Type B pancreatic cell (in vitro differentiated cells): Measurements from ENCODE around the gene CXCR4. TPM values are rescaled to one million over a fixed set of nuclear protein-coding genes. Genes with fewer than 3 reads are reported as not detected.

Source experiments
- DNase-seq: peaks from one replicate; pipeline ENCODE4 v3.0.0; 2021; ENCODE audit warnings: mixed read lengths; ENCODE audit not compliant: unreplicated experiment; ENCODE audit errors: extremely low spot score
- H3K27ac Mint-ChIP-seq: 2 replicates; pipeline ENCODE4 v1.8.0; 2021; ENCODE audit warnings: mild to moderate bottlenecking, mixed read lengths
- H3K27me3 Mint-ChIP-seq: 2 replicates; pipeline ENCODE4 v1.8.0; 2021; ENCODE audit warnings: mixed read lengths
- H3K36me3 Mint-ChIP-seq: 2 replicates; pipeline ENCODE4 v1.8.0; 2021; ENCODE audit warnings: mixed read lengths
- H3K4me1 Mint-ChIP-seq: one replicate; pipeline ENCODE4 v1.8.0; 2021; ENCODE audit warnings: mixed read lengths; ENCODE audit not compliant: unreplicated experiment
- H3K4me3 Mint-ChIP-seq: 2 replicates; pipeline ENCODE4 v1.8.0; 2021; ENCODE audit warnings: mild to moderate bottlenecking, mixed read lengths
- H3K9me3 Mint-ChIP-seq: 2 replicates; pipeline ENCODE4 v1.8.0; 2021; ENCODE audit warnings: mixed read lengths
- total RNA-seq: library from RNA; stranded (reverse); gene quantifications from 2 replicates; pipeline ENCODE4 v1.2.1, GENCODE V29; 2021; ENCODE audit warnings: low replicate concordance
- TF ChIP-seq, protein P1 (sequence below): fragments of 200-600 bp; sonication (generic); conservative IDR thresholded peaks from 2 replicates; pipeline ENCODE4 v1.5.0; 2021; ENCODE audit warnings: antibody characterized with exemption, mild to moderate bottlenecking

Gene CXCR4
- total RNA-seq, 1 donor from 2014 or later, result 34.8 TPM

DNA sequence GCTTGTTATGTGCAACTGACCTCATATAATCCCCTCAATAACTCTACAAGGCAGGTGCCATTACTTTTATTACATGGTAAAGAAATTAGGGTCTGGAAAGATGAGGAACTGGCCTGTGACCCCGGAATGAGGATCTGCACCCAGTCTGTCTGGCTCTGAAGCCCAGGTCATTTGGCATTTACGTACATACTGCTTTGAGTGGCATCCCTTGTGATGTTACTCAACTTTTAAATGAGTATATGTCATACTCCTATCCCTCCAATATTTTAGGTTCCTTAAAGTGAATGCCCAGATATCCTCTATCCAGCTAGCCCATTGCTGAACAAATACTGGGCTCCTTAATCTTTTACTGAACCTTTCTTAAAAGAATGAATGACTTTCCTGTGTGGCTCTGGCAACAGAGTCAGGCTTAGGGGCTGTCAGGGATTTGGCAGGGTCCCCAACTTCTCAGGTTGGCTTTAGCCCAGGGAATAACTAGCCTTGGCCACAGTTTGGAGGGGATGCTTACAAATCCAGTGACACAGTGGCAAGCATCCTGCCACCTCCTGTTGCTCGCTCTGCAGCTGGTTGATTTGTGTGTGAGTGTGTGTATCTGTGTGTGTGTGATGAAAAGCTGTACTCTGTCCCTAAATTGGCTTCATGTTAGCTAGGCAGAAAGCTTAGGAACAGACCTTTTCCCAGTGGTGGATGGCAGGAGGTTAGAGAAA is 3.4 kb upstream of the CXCR4 start:
- H3K4me1 Mint-ChIP-seq, result peaks cover 17% of the 10 kb centered on the region
- no peak overlapping the region for H3K27ac Mint-ChIP-seq
- peaks cover 94% of the 10 kb centered on the region for H3K27me3 Mint-ChIP-seq
- H3K9me3 Mint-ChIP-seq, result no peaks in the 10 kb centered on the region
- H3K4me3 Mint-ChIP-seq, result no peak overlapping the region
- TF ChIP-seq, protein P1, sequence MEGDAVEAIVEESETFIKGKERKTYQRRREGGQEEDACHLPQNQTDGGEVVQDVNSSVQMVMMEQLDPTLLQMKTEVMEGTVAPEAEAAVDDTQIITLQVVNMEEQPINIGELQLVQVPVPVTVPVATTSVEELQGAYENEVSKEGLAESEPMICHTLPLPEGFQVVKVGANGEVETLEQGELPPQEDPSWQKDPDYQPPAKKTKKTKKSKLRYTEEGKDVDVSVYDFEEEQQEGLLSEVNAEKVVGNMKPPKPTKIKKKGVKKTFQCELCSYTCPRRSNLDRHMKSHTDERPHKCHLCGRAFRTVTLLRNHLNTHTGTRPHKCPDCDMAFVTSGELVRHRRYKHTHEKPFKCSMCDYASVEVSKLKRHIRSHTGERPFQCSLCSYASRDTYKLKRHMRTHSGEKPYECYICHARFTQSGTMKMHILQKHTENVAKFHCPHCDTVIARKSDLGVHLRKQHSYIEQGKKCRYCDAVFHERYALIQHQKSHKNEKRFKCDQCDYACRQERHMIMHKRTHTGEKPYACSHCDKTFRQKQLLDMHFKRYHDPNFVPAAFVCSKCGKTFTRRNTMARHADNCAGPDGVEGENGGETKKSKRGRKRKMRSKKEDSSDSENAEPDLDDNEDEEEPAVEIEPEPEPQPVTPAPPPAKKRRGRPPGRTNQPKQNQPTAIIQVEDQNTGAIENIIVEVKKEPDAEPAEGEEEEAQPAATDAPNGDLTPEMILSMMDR, result no peak
- no peaks in the 10 kb centered on the region for H3K36me3 Mint-ChIP-seq
- no peak for DNase-seq

DNA sequence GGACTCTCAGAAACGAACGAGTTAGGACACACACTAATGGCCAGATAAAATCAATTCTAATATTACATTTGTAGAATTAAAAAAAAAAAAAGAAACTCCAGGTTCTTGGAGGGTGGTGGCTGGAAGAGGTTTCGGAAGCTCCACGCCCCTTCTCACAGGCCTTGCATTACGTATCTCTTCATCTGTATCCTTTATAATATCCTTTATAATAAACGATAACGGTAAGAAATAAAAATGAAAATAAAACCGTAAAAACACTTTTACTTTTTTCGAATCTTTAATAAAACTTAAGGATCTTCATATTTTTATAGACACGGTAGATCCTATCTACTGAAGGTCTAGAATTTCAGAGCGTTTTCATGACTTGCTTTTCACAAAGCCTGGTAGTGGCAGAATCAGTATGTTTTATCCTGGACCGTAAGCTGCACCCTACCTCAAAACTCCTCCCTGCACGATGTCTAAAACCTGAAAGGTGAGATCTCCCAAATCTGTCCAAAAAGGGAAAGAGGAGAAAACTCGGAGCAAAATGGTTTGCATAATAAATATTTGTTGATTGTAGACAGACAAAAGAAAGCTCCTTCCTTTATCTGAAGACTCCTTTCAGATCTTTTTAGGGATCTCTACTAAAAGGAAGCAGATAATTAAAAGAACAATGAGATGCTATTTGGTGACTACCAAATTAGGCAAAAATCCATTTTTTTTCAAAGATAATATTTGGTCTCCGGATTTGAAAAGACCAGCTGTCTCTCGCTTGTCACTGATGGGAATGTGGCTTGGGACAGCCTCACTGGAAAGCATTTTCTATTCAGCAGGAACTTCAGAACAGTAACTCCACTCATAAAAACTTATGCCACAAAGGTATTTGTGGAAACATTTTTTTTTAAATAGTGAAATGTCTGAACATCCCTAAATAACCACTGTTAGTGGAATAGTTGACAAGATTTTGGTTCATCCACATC is 2.0 kb upstream of the CXCR4 start:
- Mint-ChIP-seq H3K27ac (no peak overlapping the region), H3K4me3 (peak overlapping the region; percentile 95), H3K36me3 (peaks cover 2% of the 10 kb centered on the region), H3K9me3 (no peaks in the 10 kb centered on the region), H3K27me3 (peaks cover 96% of the 10 kb centered on the region), H3K4me1 (peaks cover 11% of the 10 kb centered on the region)
- no peak for DNase-seq
- TF ChIP-seq, protein P1, result no peak

DNA sequence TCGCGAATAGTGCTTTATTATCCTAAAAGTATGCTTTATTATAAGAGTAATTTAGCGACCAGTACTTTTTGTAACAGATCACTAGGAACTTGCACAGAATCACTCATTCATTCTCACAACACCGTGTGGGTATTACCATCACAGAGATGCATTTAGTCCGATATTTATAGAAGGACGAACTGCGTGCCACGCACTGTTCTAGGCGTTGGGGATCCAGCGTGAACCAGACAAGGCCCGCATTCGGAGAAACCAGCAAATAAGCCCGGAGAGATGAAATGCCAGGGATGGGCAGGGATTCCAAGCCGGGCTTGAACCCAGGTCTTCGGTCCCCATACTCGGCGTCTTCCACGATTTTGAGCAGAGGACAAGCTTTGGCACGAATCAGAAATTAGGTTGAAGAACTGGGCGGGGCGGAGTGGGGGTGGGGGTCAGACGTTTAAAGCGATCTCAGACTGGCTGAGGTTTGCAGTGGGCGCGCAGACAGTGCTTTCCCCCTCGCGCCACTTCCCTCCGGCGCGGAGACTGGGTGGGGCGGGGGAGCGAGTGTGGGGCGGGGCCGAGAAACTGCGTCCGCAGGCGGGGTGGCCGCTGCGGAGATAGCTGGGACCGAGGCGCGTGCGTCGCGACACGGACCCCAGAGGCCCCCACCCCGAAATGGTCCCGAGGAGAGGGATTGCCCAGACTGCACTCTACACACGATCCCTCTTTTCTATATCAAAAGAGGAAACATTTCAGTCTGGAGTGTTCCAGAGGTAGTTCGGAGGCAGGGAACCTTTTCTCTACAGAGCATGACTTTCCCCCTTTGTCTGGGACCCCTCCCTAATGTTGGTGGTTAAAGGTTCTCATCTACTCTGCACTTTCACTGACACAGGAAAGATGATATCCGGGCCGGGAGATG is 1.1 kb upstream of the CXCR4 start:
- no peak for DNase-seq
- H3K4me1 Mint-ChIP-seq, result peaks cover 11% of the 10 kb centered on the region
- H3K27me3 Mint-ChIP-seq, result peaks cover 95% of the 10 kb centered on the region
- peaks cover 5% of the 10 kb centered on the region for H3K36me3 Mint-ChIP-seq
- peak overlapping the region; percentile 53 for H3K27ac Mint-ChIP-seq
- no peaks in the 10 kb centered on the region for H3K9me3 Mint-ChIP-seq
- TF ChIP-seq, protein P1, result no peak
- H3K4me3 Mint-ChIP-seq, result peak overlapping the region; percentile 95

DNA sequence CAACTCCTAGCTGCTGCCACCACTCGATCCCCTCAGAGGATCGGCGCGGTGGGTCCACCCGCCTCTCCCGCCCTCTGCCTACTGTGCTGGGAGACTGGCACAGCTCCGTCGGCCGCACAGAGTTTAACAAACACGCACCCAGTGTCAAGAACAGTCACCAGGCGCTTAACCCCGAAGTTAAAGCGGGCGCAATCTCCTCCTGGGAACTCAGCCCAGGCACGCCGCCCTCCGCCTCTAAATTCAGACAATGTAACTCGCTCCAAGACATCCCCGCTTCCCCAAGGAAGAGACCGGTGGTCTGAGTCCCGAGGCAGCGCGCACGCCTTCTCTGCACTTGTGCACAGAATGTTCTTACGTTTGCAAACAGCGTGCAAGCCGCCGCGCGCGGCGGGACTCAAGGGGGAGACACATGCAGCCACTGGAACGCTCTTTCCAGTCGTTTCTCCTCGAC is 533 bp downstream of the CXCR4 start:
- TF ChIP-seq, protein P1, result peak; percentile 38
- Mint-ChIP-seq H3K27ac (no peak overlapping the region), H3K4me3 (peak overlapping the region; percentile 95), H3K4me1 (peaks cover 11% of the 10 kb centered on the region), H3K9me3 (no peaks in the 10 kb centered on the region), H3K36me3 (peaks cover 5% of the 10 kb centered on the region), H3K27me3 (peaks cover 97% of the 10 kb centered on the region)
- DNase-seq, result no peak

DNA sequence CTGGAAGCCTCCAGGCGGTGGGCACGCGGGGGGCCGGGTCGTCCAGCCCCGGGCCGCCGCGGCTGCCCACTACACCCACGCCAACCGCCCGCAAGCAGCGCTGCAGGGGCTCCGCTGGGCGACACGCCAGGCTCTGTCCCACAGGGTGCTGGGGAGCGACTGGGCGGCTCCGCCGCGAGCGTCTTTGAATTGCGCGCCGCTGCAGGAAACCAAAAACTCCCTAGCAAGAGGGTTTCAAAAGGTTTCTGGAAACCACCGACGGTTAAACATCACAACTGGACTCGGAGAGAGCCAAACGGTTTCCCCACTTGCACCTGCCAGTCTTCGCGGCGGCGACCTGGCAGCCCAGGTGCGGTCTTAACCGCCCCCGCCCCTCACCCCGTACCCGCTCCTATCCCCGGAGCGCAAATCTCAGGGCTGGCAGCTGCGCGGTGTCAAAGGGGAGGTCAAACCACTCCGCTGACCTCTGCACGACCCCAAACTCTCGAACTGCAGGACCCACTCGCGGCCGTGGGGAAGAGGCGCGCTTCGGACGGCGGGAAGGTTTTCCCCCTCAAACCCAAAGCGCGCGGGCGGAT is 1.0 kb downstream of the CXCR4 start:
- DNase-seq, result no peak
- Mint-ChIP-seq H3K27me3 (peaks cover 94% of the 10 kb centered on the region), H3K36me3 (peaks cover 5% of the 10 kb centered on the region), H3K4me3 (peak overlapping the region; percentile 95), H3K27ac (no peak overlapping the region), H3K4me1 (peaks cover 11% of the 10 kb centered on the region), H3K9me3 (no peaks in the 10 kb centered on the region)
- TF ChIP-seq, protein P1, result no peak
